Loucy (cell line): ENCODE measurements around the gene FAM168A.

ENCODE experiments used
- CTCF ChIP-seq: fragments of 200-600 bp; sonication (generic); conservative IDR thresholded peaks from 2 replicates; pipeline ENCODE4 v1.5.1; 2014; ENCODE audit warnings: mild to moderate bottlenecking, antibody characterized with exemption, low read length
- EZH2phosphoT487 ChIP-seq: fragments of 200-600 bp; IDR thresholded peaks from 2 replicates; pipeline ENCODE4 v1.6.1; 2018; ENCODE audit warnings: antibody characterized with exemption, mild to moderate bottlenecking, moderate library complexity, borderline replicate concordance

GRCh38 chr11:73458201-73458600 is 139.7 kb downstream of the FAM168A start:
- no peak for TF ChIP-seq CTCF
- no peak for TF ChIP-seq EZH2phosphoT487
